HepG2 (cell line): Measurements from ENCODE around the gene FXYD6. TPM values are rescaled to one million over a fixed set of nuclear protein-coding genes. Genes with fewer than 3 reads are reported as not detected.
A peak's percentile ranks its signal among the peaks of the same experiment; 100 is the strongest.

ENCODE experiments used
- ARNTL ChIP-seq: sonication (generic); formaldehyde crosslinking; IDR thresholded peaks from 2 replicates; pipeline ENCODE4 v1.4.0; 2020; ENCODE audit warnings: mild to moderate bottlenecking, missing genetic modification reagents
- ATF1 ChIP-seq: IDR thresholded peaks from 2 replicates; pipeline ENCODE4 v1.6.1; 2016; ENCODE audit warnings: mild to moderate bottlenecking, control low read depth
- CCAR2 ChIP-seq: fragments of 200-400 bp; formaldehyde crosslinking; optimal IDR thresholded peaks from 2 replicates; pipeline ENCODE3; 2018; ENCODE audit warnings: low read depth, mild to moderate bottlenecking, low read length, moderate library complexity
- FOSL1 ChIP-seq: sonication (generic); formaldehyde crosslinking; IDR thresholded peaks from 2 replicates; pipeline ENCODE4 v1.9.0; 2021; ENCODE audit warnings: missing genetic modification reagents, borderline replicate concordance
- HDAC1 ChIP-seq: sonication (generic); formaldehyde crosslinking; IDR thresholded peaks from 2 replicates; pipeline ENCODE4 v1.5.1; 2020; ENCODE audit warnings: mild to moderate bottlenecking, missing genetic modification reagents
- ISX ChIP-seq: sonication (generic); formaldehyde crosslinking; conservative IDR thresholded peaks from 2 replicates; pipeline ENCODE4 v1.5.0; 2020; ENCODE audit warnings: missing genetic modification reagents
- MTF1 ChIP-seq: sonication (generic); formaldehyde crosslinking; IDR thresholded peaks from 2 replicates; pipeline ENCODE4 v1.5.0; 2020; ENCODE audit warnings: missing genetic modification reagents
- ZBTB39 ChIP-seq: sonication (generic); formaldehyde crosslinking; IDR thresholded peaks from 2 replicates; pipeline ENCODE4 v1.5.0; 2020; ENCODE audit warnings: missing genetic modification reagents
- ZNF17 ChIP-seq: sonication (generic); formaldehyde crosslinking; IDR thresholded peaks from 2 replicates; pipeline ENCODE4 v1.5.0; 2020; ENCODE audit warnings: mild to moderate bottlenecking, missing genetic modification reagents
- ZNF30 ChIP-seq: sonication (generic); formaldehyde crosslinking; IDR thresholded peaks from 2 replicates; pipeline ENCODE4 v1.5.0; 2020; ENCODE audit warnings: mild to moderate bottlenecking, missing genetic modification reagents
- ZNF576 ChIP-seq: sonication (generic); formaldehyde crosslinking; IDR thresholded peaks from 2 replicates; pipeline ENCODE4 v1.4.0; 2020; ENCODE audit warnings: mild to moderate bottlenecking, missing genetic modification reagents
- ZNF720 ChIP-seq: sonication (generic); formaldehyde crosslinking; IDR thresholded peaks from 2 replicates; pipeline ENCODE4 v1.4.0; 2020; ENCODE audit warnings: missing genetic modification reagents
- ZNF772 ChIP-seq: sonication (generic); formaldehyde crosslinking; IDR thresholded peaks from 2 replicates; pipeline ENCODE4 v1.5.0; 2020; ENCODE audit warnings: mild to moderate bottlenecking, missing genetic modification reagents
- ZSCAN21 ChIP-seq: sonication (generic); formaldehyde crosslinking; IDR thresholded peaks from 2 replicates; pipeline ENCODE4 v1.8.0; 2022; ENCODE audit warnings: mild to moderate bottlenecking, missing genetic modification reagents, moderate library complexity, borderline replicate concordance
- polyA plus RNA-seq, 8 experiments: library from polyadenylated mRNA; depleted of rRNA in 3 of 8; stranded (reverse) in 7 of 8; unstranded in 1 of 8; fragments of >200 nt; fragmentation: Illumina TruSeq in 4 of 8; extraction: Trizol in 4 of 8; gene quantifications; 2 replicates each; pipeline versions ENCODE4 v1.2.1 to v1.2.3, GENCODE V29; 2011 to 2016; ENCODE audit warnings: low read depth in 4 of 8, missing spikeins in 1 of 8, mixed read lengths in 1 of 8; ENCODE audit not compliant: insufficient read depth in 1 of 8
- total RNA-seq, 5 experiments: library from RNA; depleted of rRNA; stranded (reverse); fragments of >200 nt; fragmentation: Illumina TruSeq; extraction: Trizol; gene quantifications; 2 replicates each; pipeline ENCODE4 v1.2.3, GENCODE V29; 2016; ENCODE audit warnings: low read depth in 1 of 5
- TF ChIP-seq, protein P1 (sequence below): IDR thresholded peaks from 2 replicates; pipeline ENCODE4 v1.6.1; 2016; ENCODE audit warnings: missing compliant biosample characterization, missing genetic modification reagents, borderline replicate concordance
- TF ChIP-seq, protein P2 (sequence below): sonication (generic); formaldehyde crosslinking; IDR thresholded peaks from 2 replicates; pipeline ENCODE4 v1.5.1; 2020; ENCODE audit warnings: mild to moderate bottlenecking, missing genetic modification reagents, moderate library complexity
- TF ChIP-seq, protein P3 (sequence below): sonication (generic); formaldehyde crosslinking; IDR thresholded peaks from 2 replicates; pipeline ENCODE4 v1.4.0; 2020; ENCODE audit warnings: missing genetic modification reagents, borderline replicate concordance
- TF ChIP-seq, protein P4 (sequence below): sonication (generic); formaldehyde crosslinking; IDR thresholded peaks from 2 replicates; pipeline ENCODE4 v1.5.0; 2020; ENCODE audit warnings: mild to moderate bottlenecking, missing genetic modification reagents

FXYD6 gene
- total and polyA plus RNA-seq, 2 of the 13 experiments (the other 11 are each of a cell fraction or from before 2014, with no cell fraction given) = not detected

GRCh38 chr11:117823294-117823945 lies 53.0 kb downstream of the FXYD6 start (continued):
- TF ChIP-seq, protein P1, sequence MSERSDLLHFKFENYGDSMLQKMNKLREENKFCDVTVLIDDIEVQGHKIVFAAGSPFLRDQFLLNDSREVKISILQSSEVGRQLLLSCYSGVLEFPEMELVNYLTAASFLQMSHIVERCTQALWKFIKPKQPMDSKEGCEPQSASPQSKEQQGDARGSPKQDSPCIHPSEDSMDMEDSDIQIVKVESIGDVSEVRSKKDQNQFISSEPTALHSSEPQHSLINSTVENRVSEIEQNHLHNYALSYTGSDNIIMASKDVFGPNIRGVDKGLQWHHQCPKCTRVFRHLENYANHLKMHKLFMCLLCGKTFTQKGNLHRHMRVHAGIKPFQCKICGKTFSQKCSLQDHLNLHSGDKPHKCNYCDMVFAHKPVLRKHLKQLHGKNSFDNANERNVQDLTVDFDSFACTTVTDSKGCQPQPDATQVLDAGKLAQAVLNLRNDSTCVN = no peak
- TF ChIP-seq FOSL1 (no peak), ZNF576 (CRISPR knock-in tag) (no peak), ZNF720 (CRISPR knock-in tag) (no peak), CCAR2 (no peak), ARNTL (CRISPR knock-in tag) (no peak), ZSCAN21 (CRISPR knock-in tag) (no peak), MTF1 (CRISPR knock-in tag) (no peak), ZNF17 (CRISPR knock-in tag) (no peak), HDAC1 (CRISPR knock-in tag) (no peak), ATF1 (CRISPR knock-in tag) (no peak), ISX (CRISPR knock-in tag) (no peak), ZNF772 (CRISPR knock-in tag) (peak; percentile 43; the same call in 1 of the 2 replicates), ZBTB39 (CRISPR knock-in tag) (no peak), ZNF30 (CRISPR knock-in tag) (no peak)
- TF ChIP-seq, protein P2, sequence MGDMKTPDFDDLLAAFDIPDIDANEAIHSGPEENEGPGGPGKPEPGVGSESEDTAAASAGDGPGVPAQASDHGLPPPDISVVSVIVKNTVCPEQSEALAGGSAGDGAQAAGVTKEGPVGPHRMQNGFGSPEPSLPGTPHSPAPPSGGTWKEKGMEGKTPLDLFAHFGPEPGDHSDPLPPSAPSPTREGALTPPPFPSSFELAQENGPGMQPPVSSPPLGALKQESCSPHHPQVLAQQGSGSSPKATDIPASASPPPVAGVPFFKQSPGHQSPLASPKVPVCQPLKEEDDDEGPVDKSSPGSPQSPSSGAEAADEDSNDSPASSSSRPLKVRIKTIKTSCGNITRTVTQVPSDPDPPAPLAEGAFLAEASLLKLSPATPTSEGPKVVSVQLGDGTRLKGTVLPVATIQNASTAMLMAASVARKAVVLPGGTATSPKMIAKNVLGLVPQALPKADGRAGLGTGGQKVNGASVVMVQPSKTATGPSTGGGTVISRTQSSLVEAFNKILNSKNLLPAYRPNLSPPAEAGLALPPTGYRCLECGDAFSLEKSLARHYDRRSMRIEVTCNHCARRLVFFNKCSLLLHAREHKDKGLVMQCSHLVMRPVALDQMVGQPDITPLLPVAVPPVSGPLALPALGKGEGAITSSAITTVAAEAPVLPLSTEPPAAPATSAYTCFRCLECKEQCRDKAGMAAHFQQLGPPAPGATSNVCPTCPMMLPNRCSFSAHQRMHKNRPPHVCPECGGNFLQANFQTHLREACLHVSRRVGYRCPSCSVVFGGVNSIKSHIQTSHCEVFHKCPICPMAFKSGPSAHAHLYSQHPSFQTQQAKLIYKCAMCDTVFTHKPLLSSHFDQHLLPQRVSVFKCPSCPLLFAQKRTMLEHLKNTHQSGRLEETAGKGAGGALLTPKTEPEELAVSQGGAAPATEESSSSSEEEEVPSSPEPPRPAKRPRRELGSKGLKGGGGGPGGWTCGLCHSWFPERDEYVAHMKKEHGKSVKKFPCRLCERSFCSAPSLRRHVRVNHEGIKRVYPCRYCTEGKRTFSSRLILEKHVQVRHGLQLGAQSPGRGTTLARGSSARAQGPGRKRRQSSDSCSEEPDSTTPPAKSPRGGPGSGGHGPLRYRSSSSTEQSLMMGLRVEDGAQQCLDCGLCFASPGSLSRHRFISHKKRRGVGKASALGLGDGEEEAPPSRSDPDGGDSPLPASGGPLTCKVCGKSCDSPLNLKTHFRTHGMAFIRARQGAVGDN (CRISPR knock-in tag) = peak; percentile 59
- TF ChIP-seq, protein P3, sequence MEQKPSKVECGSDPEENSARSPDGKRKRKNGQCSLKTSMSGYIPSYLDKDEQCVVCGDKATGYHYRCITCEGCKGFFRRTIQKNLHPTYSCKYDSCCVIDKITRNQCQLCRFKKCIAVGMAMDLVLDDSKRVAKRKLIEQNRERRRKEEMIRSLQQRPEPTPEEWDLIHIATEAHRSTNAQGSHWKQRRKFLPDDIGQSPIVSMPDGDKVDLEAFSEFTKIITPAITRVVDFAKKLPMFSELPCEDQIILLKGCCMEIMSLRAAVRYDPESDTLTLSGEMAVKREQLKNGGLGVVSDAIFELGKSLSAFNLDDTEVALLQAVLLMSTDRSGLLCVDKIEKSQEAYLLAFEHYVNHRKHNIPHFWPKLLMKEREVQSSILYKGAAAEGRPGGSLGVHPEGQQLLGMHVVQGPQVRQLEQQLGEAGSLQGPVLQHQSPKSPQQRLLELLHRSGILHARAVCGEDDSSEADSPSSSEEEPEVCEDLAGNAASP = no peak
- TF ChIP-seq, protein P4, sequence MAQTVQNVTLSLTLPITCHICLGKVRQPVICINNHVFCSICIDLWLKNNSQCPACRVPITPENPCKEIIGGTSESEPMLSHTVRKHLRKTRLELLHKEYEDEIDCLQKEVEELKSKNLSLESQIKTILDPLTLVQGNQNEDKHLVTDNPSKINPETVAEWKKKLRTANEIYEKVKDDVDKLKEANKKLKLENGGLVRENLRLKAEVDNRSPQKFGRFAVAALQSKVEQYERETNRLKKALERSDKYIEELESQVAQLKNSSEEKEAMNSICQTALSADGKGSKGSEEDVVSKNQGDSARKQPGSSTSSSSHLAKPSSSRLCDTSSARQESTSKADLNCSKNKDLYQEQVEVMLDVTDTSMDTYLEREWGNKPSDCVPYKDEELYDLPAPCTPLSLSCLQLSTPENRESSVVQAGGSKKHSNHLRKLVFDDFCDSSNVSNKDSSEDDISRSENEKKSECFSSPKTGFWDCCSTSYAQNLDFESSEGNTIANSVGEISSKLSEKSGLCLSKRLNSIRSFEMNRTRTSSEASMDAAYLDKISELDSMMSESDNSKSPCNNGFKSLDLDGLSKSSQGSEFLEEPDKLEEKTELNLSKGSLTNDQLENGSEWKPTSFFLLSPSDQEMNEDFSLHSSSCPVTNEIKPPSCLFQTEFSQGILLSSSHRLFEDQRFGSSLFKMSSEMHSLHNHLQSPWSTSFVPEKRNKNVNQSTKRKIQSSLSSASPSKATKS (CRISPR knock-in tag) = no peak
